ENCODE results near the gene JPH2.

DNA sequence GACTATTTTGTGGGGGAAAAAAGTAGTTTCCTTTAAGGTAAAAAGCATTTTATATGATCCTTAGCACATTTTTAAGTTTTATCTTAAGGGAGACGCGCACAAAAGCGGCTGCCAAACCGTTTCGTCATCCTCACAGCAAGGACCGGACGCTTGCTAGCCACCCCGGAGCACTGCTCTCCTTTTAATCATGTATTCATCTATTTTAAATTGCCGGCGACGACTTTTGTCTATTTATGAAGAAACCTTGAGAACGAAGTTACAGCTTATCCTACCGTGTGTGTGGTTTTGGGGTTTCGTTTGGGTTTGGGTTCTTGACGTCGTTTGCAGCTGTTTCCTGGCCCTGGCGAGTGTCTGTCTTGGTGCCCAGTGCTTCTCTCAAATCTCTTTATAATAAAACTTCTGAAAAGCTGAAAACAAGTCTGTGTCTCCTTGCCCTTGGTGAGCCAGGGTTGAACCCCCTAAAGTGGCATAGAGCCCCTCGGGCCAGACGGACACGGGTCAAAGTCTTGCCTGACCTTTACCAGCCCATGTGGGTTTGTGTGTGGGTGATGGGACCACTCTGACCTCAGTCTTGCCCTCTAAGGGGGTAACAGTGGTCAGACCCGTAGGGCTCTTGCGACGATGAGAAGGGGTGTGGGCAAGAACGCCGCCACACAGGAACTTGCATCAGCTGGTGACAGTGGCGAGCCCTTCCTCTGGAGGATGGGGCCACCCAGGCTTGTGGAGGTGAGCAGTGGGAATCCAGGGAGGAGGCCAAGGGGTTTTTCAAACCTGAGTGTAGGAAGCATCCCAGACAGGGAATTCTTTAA lies 117.6 kb downstream of the JPH2 start:
- TF ChIP-seq GATA3 (IDR thresholded peaks at IDR 0.05; ENCODE audit: low read depth, low read length): no peak
- no peak for TF ChIP-seq GATA2 (IDR thresholded peaks at IDR 0.05; ENCODE audit: low read depth, low read length)
